ENCODE measurements around the gene TECTB. TPM values are rescaled to one million over a fixed set of nuclear protein-coding genes. Genes with fewer than 3 reads are reported as not detected.

Gene TECTB
- total and polyA plus RNA-seq, 4 donors, result not detected

GRCh38 chr10:112261281-112261822, 21.8 kb upstream of the TECTB start:
- WGBS, 2 donors, result 63 to 66% methylated on average over 4 of the region's 4 CpGs
- no peak for ATAC-seq (ENCODE audit: low FRiP score)
- DNase-seq, result no peak

GRCh38 chr10:112262546-112262945, 20.7 kb upstream of the TECTB start:
- Histone ChIP-seq H3K27me3 (ENCODE audit: control insufficient read depth in 1 of 2, insufficient read depth in 2 of 2, low read length in 1 of 2) (no peaks in the 10 kb centered on the region), H3K27ac (ENCODE audit: low read depth in 1 of 2, low read length in 2 of 2) (peak overlapping the region in 1 of 2 donors; percentile 42), H3K4me1 (ENCODE audit: control insufficient read depth in 1 of 2, insufficient read depth in 2 of 2, low read length in 2 of 2) (peaks cover 0 to 4% of the 10 kb centered on the region in 2 donors), H3K9me3 (ENCODE audit: control insufficient read depth, low read length) (no peaks in the 10 kb centered on the region), H3K4me3 (ENCODE audit: low read length in 2 of 2) (no peak overlapping the region), H3K36me3 (ENCODE audit: control insufficient read depth in 1 of 2, insufficient read depth in 2 of 2, low read length in 1 of 2) (no peaks in the 10 kb centered on the region)
- no peak for DNase-seq
- intact Hi-C loops (cut with DNase I), result no loop called here
- 25 to 31% methylated on average over 6 of the region's 6 CpGs for WGBS, 2 donors
- peak; percentile 60 for ATAC-seq (ENCODE audit: low FRiP score)

More at GRCh38 chr10:112261281-112261822, 21.8 kb upstream of the TECTB start:
- no peaks in the 10 kb centered on the region for H3K27me3 ChIP-seq (ENCODE audit: control insufficient read depth in 1 of 2, insufficient read depth in 2 of 2, low read length in 1 of 2)
- H3K9me3 ChIP-seq (ENCODE audit: control insufficient read depth, low read length), result no peaks in the 10 kb centered on the region
- H3K4me3 ChIP-seq (ENCODE audit: low read length in 2 of 2), result no peak overlapping the region
- no peak overlapping the region for H3K27ac ChIP-seq (ENCODE audit: low read depth in 1 of 2, low read length in 2 of 2)
- H3K4me1 ChIP-seq (ENCODE audit: control insufficient read depth in 1 of 2, insufficient read depth in 2 of 2, low read length in 2 of 2), result peaks cover 0 to 4% of the 10 kb centered on the region in 2 donors
- intact Hi-C loops (cut with DNase I), result no loop called here
- H3K36me3 ChIP-seq (ENCODE audit: control insufficient read depth in 1 of 2, insufficient read depth in 2 of 2, low read length in 1 of 2), result no peaks in the 10 kb centered on the region

- Histone ChIP-seq H3K9me3 (ENCODE audit: control insufficient read depth, low read length) (no peaks in the 10 kb centered on the region), H3K27me3 (ENCODE audit: control insufficient read depth in 1 of 2, insufficient read depth in 2 of 2, low read length in 1 of 2) (no peaks in the 10 kb centered on the region), H3K27ac (ENCODE audit: low read depth in 1 of 2, low read length in 2 of 2) (peak overlapping the region in 1 of 2 donors; percentile 33), H3K4me1 (ENCODE audit: control insufficient read depth in 1 of 2, insufficient read depth in 2 of 2, low read length in 2 of 2) (peaks cover 0 to 4% of the 10 kb centered on the region in 2 donors), H3K36me3 (ENCODE audit: control insufficient read depth in 1 of 2, insufficient read depth in 2 of 2, low read length in 1 of 2) (no peaks in the 10 kb centered on the region), H3K4me3 (ENCODE audit: low read length in 2 of 2) (no peak overlapping the region)
- intact Hi-C loops (cut with DNase I), result loop anchor here in 1 of 2 donors (5.0 kb wide), 1 partner anchor 58 kb away; no protein-coding TSS in a partner anchor
- WGBS, 2 donors, result 24 to 36% methylated on average over 2 of the region's 2 CpGs
- ATAC-seq (ENCODE audit: low FRiP score) (peak; percentile 81), DNase-seq (no peak)
Measured at GRCh38 chr10:112265745-112266144, 17.5 kb upstream of the TECTB start.

- Histone ChIP-seq H3K9me3 (ENCODE audit: control insufficient read depth, low read length) (no peaks in the 10 kb centered on the region), H3K4me1 (ENCODE audit: control insufficient read depth in 1 of 2, insufficient read depth in 2 of 2, low read length in 2 of 2) (no peaks in the 10 kb centered on the region), H3K36me3 (ENCODE audit: control insufficient read depth in 1 of 2, insufficient read depth in 2 of 2, low read length in 1 of 2) (no peaks in the 10 kb centered on the region), H3K27me3 (ENCODE audit: control insufficient read depth in 1 of 2, insufficient read depth in 2 of 2, low read length in 1 of 2) (no peaks in the 10 kb centered on the region), H3K4me3 (ENCODE audit: low read length in 2 of 2) (no peak overlapping the region), H3K27ac (ENCODE audit: low read depth in 1 of 2, low read length in 2 of 2) (no peak overlapping the region)
- no peak for DNase-seq
- no peak for ATAC-seq (ENCODE audit: low FRiP score)
- intact Hi-C loops (cut with DNase I), result loop anchor here in 1 of 2 donors (5.0 kb wide), 1 partner anchor 62 kb away; no protein-coding TSS in a partner anchor
Measured at GRCh38 chr10:112269266-112269665, 13.9 kb upstream of the TECTB start.

- ATAC-seq (ENCODE audit: low FRiP score) (no peak), DNase-seq (no peak)
- 84 to 85% methylated on average over 3 of the region's 3 CpGs for WGBS, 2 donors
- Histone ChIP-seq H3K4me3 (ENCODE audit: low read length in 2 of 2) (no peak overlapping the region), H3K27me3 (ENCODE audit: control insufficient read depth in 1 of 2, insufficient read depth in 2 of 2, low read length in 1 of 2) (no peaks in the 10 kb centered on the region), H3K27ac (ENCODE audit: low read depth in 1 of 2, low read length in 2 of 2) (no peak overlapping the region), H3K36me3 (ENCODE audit: control insufficient read depth in 1 of 2, insufficient read depth in 2 of 2, low read length in 1 of 2) (no peaks in the 10 kb centered on the region), H3K4me1 (ENCODE audit: control insufficient read depth in 1 of 2, insufficient read depth in 2 of 2, low read length in 2 of 2) (no peaks in the 10 kb centered on the region), H3K9me3 (ENCODE audit: control insufficient read depth, low read length) (no peaks in the 10 kb centered on the region)
- intact Hi-C loops (cut with DNase I), result no loop called here
Measured at GRCh38 chr10:112271982-112272381, 11.2 kb upstream of the TECTB start.

DNA sequence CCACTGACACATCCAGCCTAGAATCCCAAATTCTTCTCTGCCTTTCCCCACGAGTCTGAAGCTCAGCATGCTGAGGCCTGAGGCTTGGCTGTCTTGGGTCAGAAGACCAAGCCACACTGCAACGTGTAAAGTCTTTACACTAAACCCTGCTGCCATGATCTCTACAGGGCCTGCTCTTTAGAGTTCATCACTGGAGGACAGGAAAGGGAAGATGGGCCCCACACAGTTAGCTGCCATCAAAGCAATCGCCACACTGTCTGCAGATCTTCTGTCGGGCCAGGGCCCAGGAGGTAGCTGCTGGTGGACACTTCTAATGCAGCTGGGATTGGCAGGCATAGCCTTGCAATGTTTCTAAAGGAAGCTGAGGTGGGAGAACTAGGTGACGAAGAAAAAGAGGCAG, 8.4 kb upstream of the TECTB start:
- no peak for DNase-seq
- 79 to 82% methylated on average over 5 of the region's 5 CpGs for WGBS, 2 donors

DNA sequence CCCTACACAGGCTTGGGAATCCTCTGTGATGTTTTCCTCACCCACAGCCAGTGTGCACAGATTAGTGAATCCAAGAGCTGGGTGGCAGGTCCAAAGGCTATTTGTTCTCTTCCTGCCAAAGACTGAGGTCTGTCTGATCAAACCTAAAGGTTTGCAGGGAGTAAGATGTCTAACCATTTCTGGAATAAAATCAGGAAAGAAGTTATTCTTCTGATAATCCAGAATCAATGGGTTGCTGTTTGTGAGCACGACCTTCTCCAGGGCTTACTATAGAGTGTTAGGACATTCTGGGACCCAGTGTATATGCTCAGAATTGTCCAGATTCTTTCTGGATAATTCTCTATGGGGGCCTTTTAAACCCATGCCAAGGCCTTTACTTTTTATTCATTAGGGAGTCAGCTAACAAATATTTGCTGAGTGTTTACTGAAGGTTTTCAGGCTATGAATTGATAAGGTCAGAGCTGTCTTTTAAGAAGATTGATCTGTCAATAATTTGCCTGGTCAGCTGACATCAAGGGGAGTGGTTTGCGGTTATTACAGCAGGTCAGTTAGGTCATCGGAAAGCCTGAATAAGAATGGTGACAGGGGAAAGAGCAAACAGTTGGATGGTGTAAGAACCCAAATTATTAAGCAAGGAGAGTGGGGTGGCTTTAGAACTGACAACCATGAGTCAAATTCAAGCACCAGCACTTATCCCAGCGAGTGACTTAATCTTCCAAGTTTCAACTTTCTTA, 7.5 kb upstream of the TECTB start:
- 85 to 89% methylated on average over 4 of the region's 4 CpGs for WGBS, 2 donors
- ATAC-seq (ENCODE audit: low FRiP score), result no peak
- no peaks in the 10 kb centered on the region for H3K27me3 ChIP-seq (ENCODE audit: control insufficient read depth in 1 of 2, insufficient read depth in 2 of 2, low read length in 1 of 2)
- H3K27ac ChIP-seq (ENCODE audit: low read depth in 1 of 2, low read length in 2 of 2), result no peak overlapping the region
- intact Hi-C loops (cut with DNase I), result no loop called here
- H3K9me3 ChIP-seq (ENCODE audit: control insufficient read depth, low read length), result no peaks in the 10 kb centered on the region
- H3K4me3 ChIP-seq (ENCODE audit: low read length in 2 of 2), result no peak overlapping the region
- DNase-seq, result no peak
- no peaks in the 10 kb centered on the region for H3K4me1 ChIP-seq (ENCODE audit: control insufficient read depth in 1 of 2, insufficient read depth in 2 of 2, low read length in 2 of 2)
- H3K36me3 ChIP-seq (ENCODE audit: control insufficient read depth in 1 of 2, insufficient read depth in 2 of 2, low read length in 1 of 2), result no peaks in the 10 kb centered on the region

More for the DNA sequence above, 8.4 kb upstream of the TECTB start:
- ATAC-seq (ENCODE audit: low FRiP score), result no peak
- H3K4me1 ChIP-seq (ENCODE audit: control insufficient read depth in 1 of 2, insufficient read depth in 2 of 2, low read length in 2 of 2), result no peaks in the 10 kb centered on the region
- H3K27ac ChIP-seq (ENCODE audit: low read depth in 1 of 2, low read length in 2 of 2), result no peak overlapping the region
- intact Hi-C loops (cut with DNase I), result no loop called here
- no peaks in the 10 kb centered on the region for H3K36me3 ChIP-seq (ENCODE audit: control insufficient read depth in 1 of 2, insufficient read depth in 2 of 2, low read length in 1 of 2)
- H3K27me3 ChIP-seq (ENCODE audit: control insufficient read depth in 1 of 2, insufficient read depth in 2 of 2, low read length in 1 of 2), result no peaks in the 10 kb centered on the region
- no peaks in the 10 kb centered on the region for H3K9me3 ChIP-seq (ENCODE audit: control insufficient read depth, low read length)
- H3K4me3 ChIP-seq (ENCODE audit: low read length in 2 of 2), result no peak overlapping the region

GRCh38 chr10:112278871-112279270, 4.3 kb upstream of the TECTB start:
- H3K4me3 ChIP-seq (ENCODE audit: low read length in 2 of 2), result no peak overlapping the region
- H3K36me3 ChIP-seq (ENCODE audit: control insufficient read depth in 1 of 2, insufficient read depth in 2 of 2, low read length in 1 of 2), result no peaks in the 10 kb centered on the region
- DNase-seq, result no peak
- intact Hi-C loops (cut with DNase I), result no loop called here
- no peaks in the 10 kb centered on the region for H3K4me1 ChIP-seq (ENCODE audit: control insufficient read depth in 1 of 2, insufficient read depth in 2 of 2, low read length in 2 of 2)
- H3K27me3 ChIP-seq (ENCODE audit: control insufficient read depth in 1 of 2, insufficient read depth in 2 of 2, low read length in 1 of 2), result no peaks in the 10 kb centered on the region
- H3K27ac ChIP-seq (ENCODE audit: low read depth in 1 of 2, low read length in 2 of 2), result no peak overlapping the region
- H3K9me3 ChIP-seq (ENCODE audit: control insufficient read depth, low read length), result no peaks in the 10 kb centered on the region
- WGBS, 2 donors, result 68 to 76% methylated on average over 2 of the region's 2 CpGs
- ATAC-seq (ENCODE audit: low FRiP score), result no peak

- intact Hi-C loops (cut with DNase I), result no loop called here
- ATAC-seq (ENCODE audit: low FRiP score), result no peak
- H3K4me1 ChIP-seq (ENCODE audit: control insufficient read depth in 1 of 2, insufficient read depth in 2 of 2, low read length in 2 of 2), result no peaks in the 10 kb centered on the region
- 23 to 31% methylated on average over 3 of the region's 3 CpGs for WGBS, 2 donors
- H3K4me3 ChIP-seq (ENCODE audit: low read length in 2 of 2), result no peak overlapping the region
- H3K27me3 ChIP-seq (ENCODE audit: control insufficient read depth in 1 of 2, insufficient read depth in 2 of 2, low read length in 1 of 2), result no peaks in the 10 kb centered on the region
- no peaks in the 10 kb centered on the region for H3K9me3 ChIP-seq (ENCODE audit: control insufficient read depth, low read length)
- no peak overlapping the region for H3K27ac ChIP-seq (ENCODE audit: low read depth in 1 of 2, low read length in 2 of 2)
- H3K36me3 ChIP-seq (ENCODE audit: control insufficient read depth in 1 of 2, insufficient read depth in 2 of 2, low read length in 1 of 2), result no peaks in the 10 kb centered on the region
- no peak for DNase-seq
Measured at GRCh38 chr10:112279433-112279832, 3.8 kb upstream of the TECTB start.
